Ammon's horn (tissue), 1 donor: Measurements from ENCODE around the gene TSPAN5.
"Not testable (repeated sequence)": the region's sequence is repeated elsewhere in the genome, so short reads cannot be mapped to it uniquely, and the experiment has no call there.

Source experiments
- DNase-seq: peaks from one replicate; pipeline ENCODE4 v3.0.0-alpha.2; 2016; ENCODE audit warnings: low spot score

The TSPAN5 gene

GRCh38 chr4:98546910-98547594 lies 111.4 kb downstream of the TSPAN5 start:
- DNase-seq = peak; percentile 74

GRCh38 chr4:98544818-98545414 lies 113.5 kb downstream of the TSPAN5 start:
- no peak for DNase-seq

DNA sequence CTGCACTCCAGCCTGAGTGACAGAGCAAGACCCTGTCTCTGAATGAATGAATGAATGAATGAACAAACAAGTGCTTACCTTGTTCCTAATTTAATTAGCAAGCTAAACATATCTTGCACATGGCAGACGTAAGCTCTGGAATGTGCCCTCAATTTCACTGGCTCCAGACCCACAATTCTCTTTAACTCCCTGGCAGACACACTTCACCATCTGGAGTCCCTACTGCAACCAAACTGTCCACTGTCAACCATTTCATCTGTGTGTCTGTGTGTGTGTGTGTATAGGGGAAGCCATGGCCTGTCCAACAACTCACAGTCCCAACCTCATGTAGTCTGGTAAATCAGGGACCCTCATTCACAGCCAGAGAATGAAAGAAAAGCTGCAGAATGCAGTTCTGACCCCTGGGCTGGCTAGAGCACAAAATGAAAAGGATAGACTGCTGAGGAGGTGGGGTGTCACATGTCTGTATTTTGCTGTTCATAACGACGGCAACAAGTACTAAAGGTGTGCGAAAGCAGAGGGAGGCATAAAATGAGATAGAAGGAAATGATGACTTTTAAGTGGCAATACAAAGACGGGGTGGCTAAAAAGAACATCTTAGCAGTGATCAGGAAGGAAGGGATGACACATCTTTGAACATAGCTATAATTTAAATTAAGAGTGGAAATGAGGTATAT lies 114.1 kb downstream of the TSPAN5 start:
- no peak for DNase-seq

GRCh38 chr4:98542011-98542410 lies 116.4 kb downstream of the TSPAN5 start:
- no peak for DNase-seq

DNA sequence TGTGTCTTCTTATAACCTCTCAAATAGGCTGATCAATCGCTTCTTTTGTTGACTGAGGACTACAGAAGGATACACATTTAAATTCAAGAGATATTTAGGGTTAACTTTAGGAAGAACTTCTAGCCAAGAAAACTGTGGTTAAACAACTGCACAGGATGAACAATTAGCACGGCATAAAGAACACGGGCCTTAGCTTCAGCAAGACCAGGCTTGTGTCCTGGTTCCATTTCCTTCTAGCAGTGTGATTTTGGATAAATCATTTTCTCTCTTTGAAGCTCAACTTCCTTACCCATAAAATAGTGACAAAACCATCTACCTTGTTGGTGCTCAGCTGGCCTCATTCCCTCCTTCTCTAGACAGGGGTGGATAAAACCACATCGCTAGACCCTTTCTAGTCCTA lies 117.6 kb downstream of the TSPAN5 start:
- no peak for DNase-seq

- DNase-seq = no peak
Measured at GRCh38 chr4:98539741-98540140, 118.7 kb downstream of the TSPAN5 start.

- DNase-seq = no peak
Measured at GRCh38 chr4:98539299-98539698, 119.1 kb downstream of the TSPAN5 start.

DNA sequence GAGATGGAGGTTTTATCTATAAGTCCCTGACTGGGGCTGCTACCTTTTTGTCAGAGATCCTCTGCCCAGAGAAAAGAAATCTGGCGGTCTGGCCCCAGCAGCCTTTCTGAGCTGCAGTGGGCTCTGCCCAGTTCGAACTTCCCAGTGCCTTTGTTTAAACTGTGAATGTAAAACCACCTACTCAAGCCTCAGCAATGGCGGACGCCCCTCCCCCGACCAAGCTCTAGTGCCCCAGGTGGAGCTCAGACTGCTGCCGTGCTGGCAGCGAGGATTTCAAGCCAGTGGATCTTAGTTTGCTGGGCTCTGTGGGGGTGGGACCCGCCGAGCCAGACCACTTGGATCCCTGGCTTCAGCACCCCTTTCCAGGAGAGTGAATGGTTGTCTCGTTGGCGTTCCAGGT lies 121.8 kb downstream of the TSPAN5 start:
- DNase-seq = no peak

DNA sequence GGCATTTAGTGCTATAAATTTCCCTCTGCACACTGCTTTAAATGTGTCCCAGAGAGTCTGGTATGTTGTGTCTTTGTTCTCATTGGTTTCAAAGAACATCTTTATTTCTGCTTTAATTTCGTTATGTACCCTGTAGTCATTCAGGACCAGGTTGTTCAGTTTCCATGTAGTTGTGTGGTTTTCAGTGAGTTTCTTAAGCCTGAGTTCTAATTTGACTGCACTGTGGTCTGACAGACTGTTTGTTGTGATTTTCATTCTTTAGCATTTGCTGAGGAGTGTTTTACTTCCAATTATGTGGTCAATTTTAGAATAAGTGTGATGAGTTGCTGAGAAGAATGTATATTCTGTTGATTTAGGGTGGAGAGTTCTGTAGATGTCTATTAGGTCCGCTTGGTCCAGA lies 124.3 kb downstream of the TSPAN5 start:
- not testable (repeated sequence) for DNase-seq

GRCh38 chr4:98530572-98530971 lies 127.8 kb downstream of the TSPAN5 start:
- no peak for DNase-seq

- no peak for DNase-seq
Measured at GRCh38 chr4:98529970-98530569, 128.3 kb downstream of the TSPAN5 start.

DNA sequence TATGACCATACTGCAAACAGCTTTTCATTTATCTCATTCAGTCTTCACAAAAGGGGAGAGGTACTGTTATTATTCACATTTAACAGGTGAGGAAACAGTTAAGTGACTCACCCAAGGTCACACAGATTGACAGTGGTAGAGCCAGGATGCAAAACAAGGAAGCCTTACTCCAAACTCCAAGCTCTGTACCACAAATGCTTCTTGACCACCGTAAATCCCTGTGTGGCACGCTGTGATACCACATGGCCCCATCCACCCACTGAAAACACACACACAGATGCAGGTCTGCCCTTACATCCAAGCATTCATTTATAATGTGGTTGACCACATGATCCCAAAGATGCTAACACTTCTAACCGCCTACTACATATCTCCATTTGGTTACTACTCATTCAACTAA lies 129.5 kb downstream of the TSPAN5 start:
- DNase-seq = no peak

GRCh38 chr4:98527534-98528269 lies 130.7 kb downstream of the TSPAN5 start:
- DNase-seq = no peak

DNA sequence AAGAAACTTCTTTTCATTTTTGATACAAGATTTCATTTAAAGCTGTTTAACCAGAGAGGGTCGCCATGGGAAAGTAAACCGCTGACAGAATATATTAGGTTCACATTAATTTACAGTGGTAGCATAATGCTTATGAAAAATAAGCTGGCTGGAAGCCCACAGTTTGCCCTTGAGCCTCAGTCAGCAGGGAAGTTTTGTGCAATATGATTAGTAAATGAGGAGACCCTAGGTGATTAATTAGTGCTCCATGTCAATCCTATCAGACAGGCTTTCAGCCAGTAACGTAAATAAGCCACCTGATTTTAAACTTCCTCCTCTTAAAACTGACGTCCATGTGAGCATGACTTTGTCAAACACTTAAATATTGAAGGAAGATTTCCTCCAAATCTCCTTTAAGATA lies 134.2 kb downstream of the TSPAN5 start:
- no peak for DNase-seq

DNA sequence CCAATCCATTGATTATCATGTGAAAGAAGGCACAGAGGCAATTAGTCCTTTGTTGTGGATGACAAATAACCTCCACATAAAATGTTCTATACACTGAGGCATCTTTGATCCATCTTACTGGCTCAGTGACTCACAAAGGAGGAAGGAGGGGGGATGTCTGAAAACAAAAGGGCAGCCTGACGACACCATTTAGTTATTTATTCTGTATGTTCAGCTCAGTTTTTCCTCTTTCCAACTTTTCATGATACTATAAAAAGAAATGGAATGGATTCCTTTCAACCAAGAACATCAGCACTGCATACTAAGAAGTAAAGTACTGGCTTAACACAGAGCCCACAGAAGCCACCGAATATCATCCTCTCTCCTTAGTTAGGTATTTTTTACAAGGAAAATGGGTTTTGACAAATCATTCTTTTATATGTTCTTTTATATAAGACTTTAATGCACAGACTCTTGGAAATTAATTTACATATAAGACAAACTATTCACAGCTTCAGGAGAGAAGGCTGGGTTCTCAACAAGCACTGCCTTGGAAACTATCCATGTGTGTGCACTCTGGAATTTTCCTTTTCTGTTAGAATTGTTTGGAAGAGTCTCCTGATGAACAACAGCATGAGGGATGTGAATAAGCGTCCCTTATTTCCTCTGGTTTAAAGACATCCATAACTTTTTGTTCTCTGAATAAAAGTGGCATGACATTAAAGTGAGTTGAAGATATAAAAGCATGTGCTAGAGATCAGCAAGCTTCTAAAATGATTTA lies 135.6 kb downstream of the TSPAN5 start:
- no peak for DNase-seq

DNA sequence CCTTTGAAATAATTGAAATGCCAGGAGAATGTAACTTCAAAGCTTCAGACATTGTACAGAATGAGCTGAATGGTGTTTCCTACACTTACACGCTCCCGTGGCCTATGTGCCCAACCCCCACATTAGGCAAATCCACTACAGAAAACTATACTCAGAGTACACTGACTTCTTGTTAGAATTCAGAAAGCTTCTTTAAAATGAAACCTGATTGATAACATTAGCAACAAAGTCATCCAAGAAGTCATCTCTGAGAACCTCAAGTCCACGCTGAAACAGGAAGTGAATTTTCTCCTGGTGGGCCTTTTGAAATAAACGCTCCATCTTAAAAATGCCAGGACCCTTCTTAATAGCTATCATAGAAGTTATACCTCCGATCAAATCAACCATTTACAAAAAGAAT lies 136.3 kb downstream of the TSPAN5 start:
- no peak for DNase-seq

GRCh38 chr4:98521486-98521885 lies 136.9 kb downstream of the TSPAN5 start:
- no peak for DNase-seq

DNA sequence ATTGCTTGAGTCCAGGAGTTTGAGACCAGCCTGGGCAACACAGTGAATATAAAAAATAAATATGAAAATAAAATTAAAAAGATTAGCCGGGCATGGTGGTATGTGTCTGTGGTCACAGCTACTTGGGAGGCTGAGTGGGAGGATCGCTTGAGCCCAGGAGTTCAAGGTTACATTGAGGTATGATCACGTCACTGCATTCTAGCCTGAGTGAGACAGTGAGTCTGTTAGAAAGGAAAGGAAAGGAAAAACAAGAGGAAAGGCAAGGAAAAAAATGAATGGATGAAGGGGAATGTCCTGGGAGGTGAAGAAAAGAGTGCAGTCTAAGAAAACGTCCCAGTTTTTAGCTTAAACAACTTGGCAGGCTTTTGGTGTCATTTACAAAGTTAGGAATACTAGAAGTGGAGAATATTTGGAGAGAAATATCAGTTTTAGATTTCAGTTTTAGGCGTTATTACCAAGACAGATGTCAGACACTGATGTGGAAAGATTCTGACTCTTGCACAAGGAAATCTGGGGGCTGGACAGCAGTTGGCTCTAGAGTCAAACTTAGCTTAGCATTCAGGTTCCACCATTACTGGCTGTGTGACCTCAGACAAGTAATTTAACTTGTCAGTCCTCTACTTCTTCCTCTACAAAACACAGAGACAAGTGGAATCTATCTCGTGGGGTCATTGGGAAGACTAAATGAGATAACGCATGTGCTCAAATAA lies 139.0 kb downstream of the TSPAN5 start:
- DNase-seq = no peak

- no peak for DNase-seq
Measured at GRCh38 chr4:98518559-98519267, 139.7 kb downstream of the TSPAN5 start.
